Ascending aorta (tissue), 2 donors: ENCODE measurements around the gene JAKMIP2. TPM values are rescaled to one million over a fixed set of nuclear protein-coding genes. Genes with fewer than 3 reads are reported as not detected.

ENCODE experiments used
- DNase-seq, 2 donors: peaks; one replicate each; pipeline ENCODE4 v3.0.0-alpha.2; 2019; ENCODE audit warnings: low spot score in 2 of 2
- H3K27ac ChIP-seq, 2 donors: fragments of 200-600 bp; sonication (generic); one replicate each; pipeline ENCODE4 v1.5.1; 2016 to 2017; ENCODE audit warnings: mild to moderate bottlenecking in 1 of 2
- H3K27me3 ChIP-seq: fragments of 200-600 bp; sonication (generic); one replicate; pipeline ENCODE4 v1.5.1; 2017
- H3K36me3 ChIP-seq, 2 donors: fragments of 200-600 bp; sonication (generic); one replicate each; pipeline ENCODE4 v1.5.1; 2016
- H3K4me1 ChIP-seq, 2 donors: fragments of 200-600 bp; sonication (generic); one replicate each; pipeline ENCODE4 v1.5.1; 2016 to 2017; ENCODE audit warnings: mild to moderate bottlenecking in 1 of 2
- H3K4me3 ChIP-seq, 2 donors: fragments of 200-600 bp; sonication (generic); one replicate each; pipeline ENCODE4 v1.5.1; 2016 to 2017; ENCODE audit warnings: mild to moderate bottlenecking in 1 of 2
- H3K9me3 ChIP-seq, 2 donors: fragments of 200-600 bp; sonication (generic); one replicate each; pipeline ENCODE4 v1.5.1; 2016
- intact Hi-C: fragments of 100-400 bp; cut with DNase I; formaldehyde crosslinking; loops from one replicate; pipeline ENCODE4 v1.15.1; 2023
- total RNA-seq: library from RNA; depleted of rRNA; stranded (reverse); fragments of >200 nt; gene quantifications from one replicate; pipeline ENCODE4 v1.1.0, GENCODE V29; 2016
- TF ChIP-seq, protein P1 (sequence below), 3 experiments: fragments of 200-600 bp in 2 of 3; fragments of 450-650 bp in 1 of 3; sonication (generic) in 2 of 3; IDR thresholded peaks; one replicate each; pipeline ENCODE4 v1.5.1; 2016 to 2019; ENCODE audit warnings: antibody characterized with exemption in 3 of 3, mild to moderate bottlenecking in 1 of 3, moderate library complexity in 1 of 3

Gene JAKMIP2
- total RNA-seq, 1 donor from 2014 or later = not detected

GRCh38 chr5:147661541-147661940, 121.0 kb downstream of the JAKMIP2 start:
- no peak overlapping the region for H3K4me3 ChIP-seq
- intact Hi-C loops = no loop called here
- no peaks in the 10 kb centered on the region for H3K36me3 ChIP-seq
- DNase-seq = no peak
- no peaks in the 10 kb centered on the region for H3K9me3 ChIP-seq
- no peaks in the 10 kb centered on the region for H3K4me1 ChIP-seq
- no peaks in the 10 kb centered on the region for H3K27me3 ChIP-seq
- TF ChIP-seq, protein P1, sequence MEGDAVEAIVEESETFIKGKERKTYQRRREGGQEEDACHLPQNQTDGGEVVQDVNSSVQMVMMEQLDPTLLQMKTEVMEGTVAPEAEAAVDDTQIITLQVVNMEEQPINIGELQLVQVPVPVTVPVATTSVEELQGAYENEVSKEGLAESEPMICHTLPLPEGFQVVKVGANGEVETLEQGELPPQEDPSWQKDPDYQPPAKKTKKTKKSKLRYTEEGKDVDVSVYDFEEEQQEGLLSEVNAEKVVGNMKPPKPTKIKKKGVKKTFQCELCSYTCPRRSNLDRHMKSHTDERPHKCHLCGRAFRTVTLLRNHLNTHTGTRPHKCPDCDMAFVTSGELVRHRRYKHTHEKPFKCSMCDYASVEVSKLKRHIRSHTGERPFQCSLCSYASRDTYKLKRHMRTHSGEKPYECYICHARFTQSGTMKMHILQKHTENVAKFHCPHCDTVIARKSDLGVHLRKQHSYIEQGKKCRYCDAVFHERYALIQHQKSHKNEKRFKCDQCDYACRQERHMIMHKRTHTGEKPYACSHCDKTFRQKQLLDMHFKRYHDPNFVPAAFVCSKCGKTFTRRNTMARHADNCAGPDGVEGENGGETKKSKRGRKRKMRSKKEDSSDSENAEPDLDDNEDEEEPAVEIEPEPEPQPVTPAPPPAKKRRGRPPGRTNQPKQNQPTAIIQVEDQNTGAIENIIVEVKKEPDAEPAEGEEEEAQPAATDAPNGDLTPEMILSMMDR (IDR thresholded peaks at IDR 0.05) = no peak
- H3K27ac ChIP-seq = no peak overlapping the region

- no peaks in the 10 kb centered on the region for H3K36me3 ChIP-seq
- peaks cover 0 to 3% of the 10 kb centered on the region in 2 donors for H3K9me3 ChIP-seq
- H3K27me3 ChIP-seq = no peaks in the 10 kb centered on the region
- no peak for DNase-seq
- no peak overlapping the region for H3K4me3 ChIP-seq
- no peaks in the 10 kb centered on the region for H3K4me1 ChIP-seq
- no peak overlapping the region for H3K27ac ChIP-seq
- TF ChIP-seq, protein P1 (IDR thresholded peaks at IDR 0.05) = no peak
- intact Hi-C loops = no loop called here
Observed at GRCh38 chr5:147659166-147659929, 123.2 kb downstream of the JAKMIP2 start.

DNA sequence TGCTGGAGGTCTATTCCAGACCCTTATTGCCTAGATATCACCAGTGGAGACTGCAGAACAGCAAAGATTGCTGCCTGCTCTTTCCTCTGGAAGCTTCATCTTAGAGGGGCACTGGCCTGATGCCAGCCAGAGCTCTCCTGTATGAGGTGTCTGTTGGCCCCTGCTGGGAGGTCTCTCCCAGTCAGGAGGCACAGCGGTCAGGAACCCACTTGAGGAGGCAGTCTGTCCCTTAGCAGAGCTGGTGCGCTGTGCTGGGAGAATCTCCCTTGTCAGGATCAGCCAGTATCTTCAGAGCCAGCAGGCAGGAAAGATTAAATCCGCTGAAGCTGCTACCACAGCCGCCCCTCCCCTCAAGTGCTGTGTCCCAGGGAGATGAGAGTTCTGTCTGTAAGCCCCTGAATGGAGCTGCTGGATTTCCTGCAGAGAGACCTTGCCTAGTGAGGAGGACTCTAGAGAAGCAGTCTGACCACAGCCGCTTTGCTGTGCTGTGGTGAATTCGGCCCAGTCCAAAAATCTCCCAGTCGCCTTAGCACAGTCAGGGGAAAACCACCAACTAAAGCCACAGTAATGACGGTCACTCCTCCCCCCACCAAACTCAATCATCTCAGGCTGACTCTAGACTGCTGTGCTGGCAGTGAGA, 124.1 kb downstream of the JAKMIP2 start:
- H3K36me3 ChIP-seq = no peaks in the 10 kb centered on the region
- no peak for DNase-seq
- H3K9me3 ChIP-seq = peaks cover 0 to 3% of the 10 kb centered on the region in 2 donors
- no peaks in the 10 kb centered on the region for H3K27me3 ChIP-seq
- no peaks in the 10 kb centered on the region for H3K4me1 ChIP-seq
- TF ChIP-seq, protein P1 (IDR thresholded peaks at IDR 0.05) = no peak
- no peak overlapping the region for H3K27ac ChIP-seq
- no peak overlapping the region for H3K4me3 ChIP-seq
- intact Hi-C loops = no loop called here

GRCh38 chr5:147648597-147648996, 133.9 kb downstream of the JAKMIP2 start:
- no peak overlapping the region for H3K4me3 ChIP-seq
- no peak overlapping the region for H3K27ac ChIP-seq
- no peaks in the 10 kb centered on the region for H3K9me3 ChIP-seq
- no peaks in the 10 kb centered on the region for H3K27me3 ChIP-seq
- no peaks in the 10 kb centered on the region for H3K36me3 ChIP-seq
- TF ChIP-seq, protein P1 (IDR thresholded peaks at IDR 0.05) = no peak
- DNase-seq = no peak
- intact Hi-C loops = no loop called here
- H3K4me1 ChIP-seq = no peaks in the 10 kb centered on the region

DNA sequence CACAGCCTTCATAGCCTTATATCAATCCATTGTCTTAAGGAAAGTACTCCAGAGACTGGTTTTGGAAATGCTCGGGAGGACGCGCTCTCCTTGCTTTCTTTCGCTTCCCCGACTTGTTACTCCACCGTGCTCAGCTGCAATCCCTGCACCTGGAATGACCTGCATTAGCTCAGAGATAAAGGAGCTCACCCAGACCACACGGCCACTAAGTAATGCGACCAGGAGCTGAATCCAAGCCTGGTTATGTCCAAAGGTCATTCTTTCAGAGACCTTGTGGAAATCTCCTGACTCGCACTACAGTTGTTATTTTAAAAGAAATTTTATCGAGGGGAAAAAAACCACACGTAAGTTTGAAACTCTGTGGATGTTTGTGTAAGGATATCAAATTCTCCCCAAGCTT, 137.3 kb downstream of the JAKMIP2 start:
- H3K9me3 ChIP-seq = no peaks in the 10 kb centered on the region
- H3K27me3 ChIP-seq = no peaks in the 10 kb centered on the region
- no peak for DNase-seq
- TF ChIP-seq, protein P1 (IDR thresholded peaks at IDR 0.05) = no peak
- no peaks in the 10 kb centered on the region for H3K36me3 ChIP-seq
- H3K4me3 ChIP-seq = no peak overlapping the region
- intact Hi-C loops = no loop called here
- no peak overlapping the region for H3K27ac ChIP-seq
- no peaks in the 10 kb centered on the region for H3K4me1 ChIP-seq
